ENCODE measurements around the gene RPTOR. TPM values are rescaled to one million over a fixed set of nuclear protein-coding genes. Genes with fewer than 3 reads are reported as not detected.

Gene RPTOR
- total RNA-seq, 4 donors from 2014 or later = 19.0 to 48.3 (median 27.3) TPM

GRCh38 chr17:80681215-80681614 is 136.6 kb downstream of the RPTOR start:
- Histone ChIP-seq H3K9me3 (no peaks in the 10 kb centered on the region), H3K4me3 (no peak overlapping the region), H3K27me3 (no peaks in the 10 kb centered on the region), H3K27ac (no peak overlapping the region), H3K36me3 (no peaks in the 10 kb centered on the region), H3K4me1 (no peaks in the 10 kb centered on the region)
- DNase-seq = no peak
- TF ChIP-seq, protein P1, sequence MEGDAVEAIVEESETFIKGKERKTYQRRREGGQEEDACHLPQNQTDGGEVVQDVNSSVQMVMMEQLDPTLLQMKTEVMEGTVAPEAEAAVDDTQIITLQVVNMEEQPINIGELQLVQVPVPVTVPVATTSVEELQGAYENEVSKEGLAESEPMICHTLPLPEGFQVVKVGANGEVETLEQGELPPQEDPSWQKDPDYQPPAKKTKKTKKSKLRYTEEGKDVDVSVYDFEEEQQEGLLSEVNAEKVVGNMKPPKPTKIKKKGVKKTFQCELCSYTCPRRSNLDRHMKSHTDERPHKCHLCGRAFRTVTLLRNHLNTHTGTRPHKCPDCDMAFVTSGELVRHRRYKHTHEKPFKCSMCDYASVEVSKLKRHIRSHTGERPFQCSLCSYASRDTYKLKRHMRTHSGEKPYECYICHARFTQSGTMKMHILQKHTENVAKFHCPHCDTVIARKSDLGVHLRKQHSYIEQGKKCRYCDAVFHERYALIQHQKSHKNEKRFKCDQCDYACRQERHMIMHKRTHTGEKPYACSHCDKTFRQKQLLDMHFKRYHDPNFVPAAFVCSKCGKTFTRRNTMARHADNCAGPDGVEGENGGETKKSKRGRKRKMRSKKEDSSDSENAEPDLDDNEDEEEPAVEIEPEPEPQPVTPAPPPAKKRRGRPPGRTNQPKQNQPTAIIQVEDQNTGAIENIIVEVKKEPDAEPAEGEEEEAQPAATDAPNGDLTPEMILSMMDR (IDR thresholded peaks at IDR 0.05) = no peak
- TF ChIP-seq POLR2A (IDR thresholded peaks at IDR 0.05) = no peak
- intact Hi-C loops (cut with DNase I; ENCODE audit: low total_unique reads) = no loop called here

DNA sequence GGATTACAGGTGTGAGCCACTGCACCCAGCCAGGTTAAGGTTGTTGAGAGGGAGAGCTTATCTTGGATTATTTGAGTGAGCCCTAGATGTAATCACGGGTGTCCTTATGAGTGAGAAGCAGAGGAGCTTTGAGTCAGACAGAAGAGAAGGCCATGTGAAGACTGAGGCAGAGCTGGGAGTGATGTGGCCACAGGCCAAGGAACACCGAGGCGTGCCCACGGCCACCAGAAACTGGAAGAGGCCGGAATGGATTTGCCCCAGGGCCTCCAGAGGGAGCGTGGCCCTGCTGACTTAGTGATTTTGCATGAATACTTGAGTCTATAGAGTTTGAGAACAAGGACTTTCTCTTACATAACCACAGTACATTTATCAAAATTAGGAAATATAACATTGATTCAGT is 137.7 kb downstream of the RPTOR start:
- intact Hi-C loops (cut with DNase I; ENCODE audit: low total_unique reads) = no loop called here
- TF ChIP-seq, protein P1 (IDR thresholded peaks at IDR 0.05) = no peak
- TF ChIP-seq POLR2A (IDR thresholded peaks at IDR 0.05) = no peak

DNA sequence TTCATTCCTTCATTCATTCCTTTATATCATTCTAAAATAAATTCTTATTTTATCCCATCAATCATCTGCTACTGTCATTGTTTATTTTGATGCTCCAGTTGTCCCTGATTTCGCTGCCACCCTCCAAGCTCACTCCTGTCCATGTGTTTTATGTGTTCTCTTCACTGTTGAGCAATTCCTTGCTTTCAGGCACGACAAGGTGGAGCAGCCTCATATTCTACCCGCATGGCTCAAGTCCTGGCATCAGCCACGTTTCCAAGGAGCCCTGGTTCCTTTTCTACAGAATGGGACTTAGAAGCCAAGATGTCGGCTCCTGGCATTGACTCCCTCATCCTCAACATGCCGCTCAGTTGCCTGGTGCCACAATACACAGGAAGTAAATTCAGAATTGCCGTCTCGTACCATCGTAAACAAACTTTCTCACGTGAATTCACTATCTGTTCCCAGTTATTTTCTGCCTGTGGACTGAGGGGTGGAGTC is 139.0 kb downstream of the RPTOR start:
- H3K36me3 ChIP-seq = no peaks in the 10 kb centered on the region
- no peak for DNase-seq
- H3K27me3 ChIP-seq = no peaks in the 10 kb centered on the region
- H3K27ac ChIP-seq = no peak overlapping the region
- intact Hi-C loops (cut with DNase I; ENCODE audit: low total_unique reads) = no loop called here
- no peaks in the 10 kb centered on the region for H3K4me1 ChIP-seq
- no peak overlapping the region for H3K4me3 ChIP-seq
- TF ChIP-seq POLR2A (IDR thresholded peaks at IDR 0.05) = no peak
- TF ChIP-seq, protein P1 (IDR thresholded peaks at IDR 0.05) = no peak
- no peaks in the 10 kb centered on the region for H3K9me3 ChIP-seq

More for the DNA sequence above, 137.7 kb downstream of the RPTOR start:
- Histone ChIP-seq H3K9me3 (no peaks in the 10 kb centered on the region), H3K27me3 (no peaks in the 10 kb centered on the region), H3K27ac (no peak overlapping the region), H3K36me3 (no peaks in the 10 kb centered on the region), H3K4me3 (no peak overlapping the region), H3K4me1 (no peaks in the 10 kb centered on the region)
- DNase-seq = no peak

DNA sequence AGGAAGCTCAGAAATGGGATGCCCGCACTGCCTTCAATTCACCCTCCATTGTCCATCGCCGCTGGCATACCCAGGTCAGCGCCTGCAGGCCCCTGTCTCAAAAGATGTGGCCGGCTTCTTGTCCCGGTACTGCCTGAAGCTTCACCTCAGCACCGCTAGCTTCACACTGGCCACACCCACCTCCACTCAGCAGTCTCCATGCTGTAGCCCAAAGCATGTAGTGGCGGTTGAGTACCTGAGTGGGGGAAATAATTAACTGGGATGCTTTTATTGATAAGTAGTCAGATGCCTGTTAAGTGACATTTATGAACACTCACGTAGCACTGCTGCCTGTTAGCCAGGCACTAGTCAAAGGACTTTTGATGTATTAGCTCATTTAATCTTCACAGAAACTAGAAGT is 143.2 kb downstream of the RPTOR start:
- no peak overlapping the region for H3K4me3 ChIP-seq
- no peak for DNase-seq
- H3K4me1 ChIP-seq = no peaks in the 10 kb centered on the region
- H3K27me3 ChIP-seq = no peaks in the 10 kb centered on the region
- H3K36me3 ChIP-seq = no peaks in the 10 kb centered on the region
- no peaks in the 10 kb centered on the region for H3K9me3 ChIP-seq
- intact Hi-C loops (cut with DNase I; ENCODE audit: low total_unique reads) = no loop called here
- no peak overlapping the region for H3K27ac ChIP-seq
- TF ChIP-seq, protein P1 (IDR thresholded peaks at IDR 0.05) = no peak
- no peak for TF ChIP-seq POLR2A (IDR thresholded peaks at IDR 0.05)

DNA sequence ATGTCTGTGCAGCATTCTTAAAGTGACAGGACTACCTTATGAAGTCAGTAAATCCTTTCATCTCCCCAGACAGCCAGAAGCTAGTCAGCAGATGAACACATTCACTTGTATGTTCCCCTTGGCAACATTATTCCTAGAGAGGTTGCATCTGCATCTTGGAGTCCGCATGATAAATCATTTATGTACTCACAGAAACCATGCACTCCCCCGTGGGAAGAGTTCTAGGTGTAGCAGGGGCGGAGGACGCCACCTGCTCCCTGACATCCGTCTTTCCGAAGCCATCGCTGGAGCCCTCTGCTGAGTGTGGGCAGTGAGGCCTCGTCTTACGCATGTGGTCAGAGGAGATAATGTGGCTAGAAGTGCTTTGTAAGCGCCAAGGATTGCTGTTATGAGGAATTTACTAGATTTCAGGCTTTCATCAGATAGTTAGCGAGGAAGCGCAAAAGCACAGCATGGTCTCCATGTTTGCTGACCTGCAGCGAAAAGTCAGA is 144.5 kb downstream of the RPTOR start:
- Histone ChIP-seq H3K27me3 (no peaks in the 10 kb centered on the region), H3K4me3 (no peak overlapping the region), H3K27ac (no peak overlapping the region), H3K9me3 (no peaks in the 10 kb centered on the region), H3K4me1 (no peaks in the 10 kb centered on the region), H3K36me3 (no peaks in the 10 kb centered on the region)
- TF ChIP-seq, protein P1 (IDR thresholded peaks at IDR 0.05) = no peak
- no peak for TF ChIP-seq POLR2A (IDR thresholded peaks at IDR 0.05)
- no peak for DNase-seq
- intact Hi-C loops (cut with DNase I; ENCODE audit: low total_unique reads) = no loop called here
